Measurements from ENCODE around the gene SNPH.

GRCh38 chr20:1297486-1297885 is 31.4 kb downstream of the SNPH start:
- no peak for TF ChIP-seq CTCF (IDR thresholded peaks at IDR 0.05)
- TF ChIP-seq EP300 (IDR thresholded peaks at IDR 0.05), result no peak
- TF ChIP-seq POLR2AphosphoS5 (IDR thresholded peaks at IDR 0.05), result no peak

All from esophagus muscularis mucosa (tissue), 4 donors.